Measurements from ENCODE around the gene CCDC81.

CCDC81 gene

GRCh38 chr11:86442420-86442819 lies 67.7 kb downstream of the CCDC81 start:
- no peak for DNase-seq

- no peak for DNase-seq
Observed at GRCh38 chr11:86442827-86443226, 68.1 kb downstream of the CCDC81 start.

- DNase-seq: no peak
Observed at GRCh38 chr11:86443415-86443814, 68.7 kb downstream of the CCDC81 start.

GRCh38 chr11:86444981-86445380 lies 70.3 kb downstream of the CCDC81 start:
- DNase-seq: no peak

- DNase-seq: no peak
Observed at GRCh38 chr11:86446163-86446923, 71.7 kb downstream of the CCDC81 start.

GRCh38 chr11:86446924-86447285 lies 72.2 kb downstream of the CCDC81 start:
- no peak for DNase-seq

- no peak for DNase-seq
Observed at GRCh38 chr11:86447763-86448480, 73.2 kb downstream of the CCDC81 start.

GRCh38 chr11:86449993-86450629 lies 75.4 kb downstream of the CCDC81 start:
- DNase-seq: no peak

- DNase-seq: no peak
Observed at GRCh38 chr11:86453290-86454030, 78.8 kb downstream of the CCDC81 start.

GRCh38 chr11:86456075-86456939 lies 81.6 kb downstream of the CCDC81 start:
- peak; percentile 62 for DNase-seq

- no peak for DNase-seq
Observed at GRCh38 chr11:86458294-86459001, 83.8 kb downstream of the CCDC81 start.

GRCh38 chr11:86459002-86459385 lies 84.3 kb downstream of the CCDC81 start:
- DNase-seq: no peak

GRCh38 chr11:86459682-86460460 lies 85.2 kb downstream of the CCDC81 start:
- no peak for DNase-seq

- DNase-seq: no peak
Observed at GRCh38 chr11:86460461-86461385, 86.0 kb downstream of the CCDC81 start.

- DNase-seq: no peak
Observed at GRCh38 chr11:86461892-86462291, 87.2 kb downstream of the CCDC81 start.

- no peak for DNase-seq
Observed at GRCh38 chr11:86463120-86463519, 88.4 kb downstream of the CCDC81 start.

- no peak for DNase-seq
Observed at GRCh38 chr11:86463955-86464354, 89.3 kb downstream of the CCDC81 start.

- no peak for DNase-seq
Observed at GRCh38 chr11:86464509-86465221, 90.0 kb downstream of the CCDC81 start.

GRCh38 chr11:86468169-86468568 lies 93.5 kb downstream of the CCDC81 start:
- no peak for DNase-seq

Data from T-helper 9 cell (primary cell).